DLD1 (cell line): ENCODE measurements around the gene TCOF1.

Experiments
- in situ Hi-C: cut with HindIII; loops from 2 replicates; pipeline ENCODE4 v1.10.0; 2017; ENCODE audit warnings: low sequenced_read_pairs

Gene TCOF1

GRCh38 chr5:150386024-150386855, 28.7 kb downstream of the TCOF1 start:
- in situ Hi-C loops: no loop called here

DNA sequence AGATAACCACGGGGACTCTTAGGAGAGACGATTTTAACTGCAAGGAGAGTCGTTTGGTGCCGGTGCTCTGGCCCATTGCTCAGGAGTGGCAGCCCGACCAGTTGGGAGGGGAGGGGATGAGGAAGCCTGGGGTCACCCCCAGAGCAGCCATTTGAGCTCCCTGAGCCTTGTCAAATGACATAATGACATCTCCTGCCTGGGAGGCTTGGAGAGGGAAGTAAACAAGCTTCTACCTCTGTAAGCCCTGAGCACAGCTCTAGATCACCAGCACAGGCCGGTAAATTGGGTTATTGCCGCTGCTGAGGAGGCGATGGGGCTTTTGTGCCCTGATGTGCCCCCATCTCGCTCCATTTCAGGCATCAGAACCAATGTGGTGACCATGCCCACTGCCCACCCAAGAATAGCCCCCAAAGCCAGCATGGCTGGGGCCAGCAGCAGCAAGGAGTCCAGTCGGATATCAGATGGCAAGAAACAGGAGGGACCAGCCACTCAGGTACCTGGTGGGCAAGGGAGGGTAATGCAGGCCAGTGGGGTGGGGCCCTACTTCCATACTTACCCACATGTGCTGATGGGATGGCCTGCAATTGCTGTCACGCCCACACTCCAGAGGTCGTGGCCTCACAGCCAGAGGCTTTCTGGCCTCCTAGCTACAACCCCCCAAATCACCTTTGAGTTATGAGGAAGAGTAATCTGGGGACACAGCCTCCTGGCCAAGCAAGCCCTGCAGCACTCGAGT, 32.2 kb downstream of the TCOF1 start:
- in situ Hi-C loops: no loop called here

DNA sequence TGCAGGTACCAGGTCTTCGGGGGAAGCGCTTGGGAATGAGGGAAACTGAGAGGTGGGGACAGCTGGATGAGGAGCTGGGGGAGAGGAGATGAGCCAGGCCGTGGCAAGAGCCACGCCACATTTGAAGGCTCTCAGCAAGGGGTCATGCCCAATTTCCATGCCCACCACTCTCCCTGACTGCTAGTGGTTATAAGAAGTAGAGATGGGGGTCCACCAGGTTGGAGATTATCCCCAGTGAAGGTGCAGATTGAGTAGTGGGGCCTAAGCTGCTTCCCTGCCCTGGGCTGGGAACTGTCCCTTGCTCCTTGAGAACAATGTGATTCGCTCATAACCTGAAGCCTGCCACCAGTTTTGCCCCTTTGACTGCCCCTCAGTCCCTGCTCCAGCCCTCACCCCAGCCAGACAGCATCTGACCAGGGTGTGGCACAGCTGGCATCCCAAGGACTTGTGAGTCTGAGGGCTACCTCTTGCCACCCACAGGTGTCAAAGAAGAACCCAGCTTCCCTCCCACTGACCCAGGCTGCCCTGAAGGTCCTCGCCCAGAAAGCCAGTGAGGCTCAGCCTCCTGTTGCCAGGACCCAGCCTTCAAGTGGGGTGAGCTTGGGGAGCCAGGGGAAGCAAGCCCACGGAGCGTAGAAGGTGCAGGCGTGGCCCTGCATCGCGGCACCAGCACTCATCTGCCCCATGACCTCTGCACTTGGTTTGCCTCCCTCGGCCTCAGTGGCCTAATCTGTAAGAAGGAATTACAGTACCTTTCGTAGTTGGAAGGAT, 33.8 kb downstream of the TCOF1 start:
- in situ Hi-C loops: no loop called here

- in situ Hi-C loops: no loop called here
These were observed 34.5 kb downstream of the TCOF1 start for GRCh38 chr5:150391986-150392385.

GRCh38 chr5:150392680-150393079, 35.2 kb downstream of the TCOF1 start:
- in situ Hi-C loops: no loop called here

DNA sequence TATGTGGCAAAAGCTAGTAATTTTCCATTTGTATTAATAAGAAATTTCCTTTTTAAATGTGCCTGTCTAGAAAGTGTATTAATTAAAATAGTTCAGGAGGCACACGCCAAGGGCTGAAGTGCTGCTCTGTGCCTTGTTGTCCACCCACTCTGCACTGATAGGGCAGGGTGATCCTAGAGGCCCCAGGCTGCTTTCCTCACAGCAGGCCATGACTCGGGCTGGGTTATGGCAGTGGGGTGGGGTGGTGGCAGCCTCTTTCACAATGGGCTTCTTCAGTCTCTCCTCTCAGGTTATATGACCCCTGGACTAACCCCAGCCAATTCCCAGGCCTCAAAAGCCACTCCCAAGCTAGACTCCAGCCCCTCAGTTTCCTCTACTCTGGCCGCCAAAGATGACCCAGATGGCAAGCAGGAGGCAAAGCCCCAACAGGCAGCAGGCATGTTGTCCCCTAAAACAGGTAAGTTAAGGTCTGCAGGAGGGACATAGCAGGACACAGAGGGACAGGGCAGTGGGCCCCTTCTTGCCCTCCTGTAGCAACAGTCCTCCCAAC, 35.7 kb downstream of the TCOF1 start:
- in situ Hi-C loops: no loop called here

- in situ Hi-C loops: no loop called here
These were observed 36.6 kb downstream of the TCOF1 start for GRCh38 chr5:150394131-150394530.

DNA sequence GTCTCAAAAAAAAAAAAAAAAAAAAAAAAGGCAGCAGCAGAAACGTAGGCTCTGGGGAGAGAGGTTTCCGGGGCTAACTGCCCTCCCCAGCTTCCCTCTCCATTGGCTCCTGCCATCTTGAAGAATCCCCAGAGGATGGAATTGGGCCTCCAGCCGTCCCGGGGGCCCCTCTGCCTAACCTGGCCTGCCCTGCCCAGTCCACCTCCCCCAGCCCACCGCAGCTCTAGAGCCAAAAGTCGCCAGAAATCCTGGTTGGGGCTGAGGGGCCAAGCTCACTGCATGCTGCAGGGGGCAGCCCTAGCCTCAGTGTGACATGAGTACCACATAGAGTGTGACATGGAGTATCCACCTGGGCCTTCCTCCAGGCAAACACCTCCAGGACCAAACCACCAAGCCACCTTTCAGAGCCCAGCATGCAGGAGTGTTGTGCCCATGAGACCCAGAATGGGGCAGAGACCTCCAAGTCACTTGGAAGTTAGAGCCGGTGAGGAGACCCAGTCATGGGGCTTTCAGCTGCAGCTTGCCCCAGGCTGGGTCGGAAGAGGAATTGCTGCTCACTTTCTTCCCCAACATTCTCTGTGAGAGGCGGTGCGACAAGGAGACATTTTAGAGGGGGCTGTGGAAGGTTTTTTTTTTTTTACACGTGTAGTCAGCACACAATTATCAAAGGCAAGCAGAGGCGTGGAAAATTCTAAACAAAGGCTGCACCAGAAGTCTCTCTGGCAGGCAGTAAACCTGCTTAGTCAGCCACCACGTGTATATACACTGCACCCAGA, 37.6 kb downstream of the TCOF1 start:
- in situ Hi-C loops: no loop called here

DNA sequence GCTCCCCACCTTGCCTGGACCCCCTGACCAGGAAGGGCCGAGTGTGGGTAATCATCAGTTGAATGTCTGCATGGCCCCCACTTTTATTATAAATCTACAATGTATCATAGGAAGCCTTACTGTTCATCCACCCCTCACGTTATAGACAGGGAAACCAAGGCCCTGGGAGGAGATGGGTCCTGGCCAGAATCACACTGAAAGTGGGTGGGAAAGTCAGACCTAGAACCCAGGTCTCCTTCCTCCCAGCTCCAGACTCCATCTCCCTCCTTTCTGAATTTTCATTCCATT, 38.1 kb downstream of the TCOF1 start:
- in situ Hi-C loops: no loop called here

DNA sequence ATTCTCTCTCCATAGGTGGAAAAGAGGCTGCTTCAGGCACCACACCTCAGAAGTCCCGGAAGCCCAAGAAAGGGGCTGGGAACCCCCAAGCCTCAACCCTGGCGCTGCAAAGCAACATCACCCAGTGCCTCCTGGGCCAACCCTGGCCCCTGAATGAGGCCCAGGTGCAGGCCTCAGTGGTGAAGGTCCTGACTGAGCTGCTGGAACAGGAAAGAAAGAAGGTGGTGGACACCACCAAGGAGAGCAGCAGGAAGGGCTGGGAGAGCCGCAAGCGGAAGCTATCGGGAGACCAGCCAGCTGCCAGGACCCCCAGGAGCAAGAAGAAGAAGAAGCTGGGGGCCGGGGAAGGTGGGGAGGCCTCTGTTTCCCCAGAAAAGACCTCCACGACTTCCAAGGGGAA, 38.8 kb downstream of the TCOF1 start:
- in situ Hi-C loops: no loop called here

DNA sequence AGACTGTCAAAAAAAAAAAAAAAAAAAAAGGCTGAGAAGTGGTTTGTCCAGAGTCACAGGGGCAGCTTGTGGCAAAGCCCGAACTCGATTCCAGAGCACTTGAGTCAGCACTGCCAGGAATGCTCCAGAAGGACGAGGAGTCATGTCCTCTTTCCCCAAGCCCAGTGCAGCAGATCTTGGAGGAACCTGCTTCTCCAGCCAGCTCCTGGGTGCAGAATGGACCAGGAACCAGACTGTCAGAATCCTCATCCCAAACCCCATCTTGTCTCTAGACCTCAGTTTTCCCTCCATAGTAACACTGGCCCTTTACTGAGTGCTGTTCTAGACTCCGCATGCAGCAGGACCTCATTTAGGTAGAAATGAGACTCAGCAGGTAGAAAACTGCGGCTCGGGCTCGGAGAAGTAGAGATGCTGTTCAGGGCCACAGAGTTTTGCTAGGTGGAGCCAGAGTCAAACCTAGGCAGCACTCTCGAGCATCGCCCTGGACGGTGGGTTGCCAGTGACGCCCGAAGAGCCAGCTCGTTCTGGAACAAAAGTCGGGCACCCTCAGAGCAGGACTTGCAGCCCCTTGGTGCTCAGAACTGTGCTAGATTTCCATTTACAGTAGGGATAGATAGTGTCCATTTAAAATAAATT, 39.8 kb downstream of the TCOF1 start:
- in situ Hi-C loops: no loop called here

DNA sequence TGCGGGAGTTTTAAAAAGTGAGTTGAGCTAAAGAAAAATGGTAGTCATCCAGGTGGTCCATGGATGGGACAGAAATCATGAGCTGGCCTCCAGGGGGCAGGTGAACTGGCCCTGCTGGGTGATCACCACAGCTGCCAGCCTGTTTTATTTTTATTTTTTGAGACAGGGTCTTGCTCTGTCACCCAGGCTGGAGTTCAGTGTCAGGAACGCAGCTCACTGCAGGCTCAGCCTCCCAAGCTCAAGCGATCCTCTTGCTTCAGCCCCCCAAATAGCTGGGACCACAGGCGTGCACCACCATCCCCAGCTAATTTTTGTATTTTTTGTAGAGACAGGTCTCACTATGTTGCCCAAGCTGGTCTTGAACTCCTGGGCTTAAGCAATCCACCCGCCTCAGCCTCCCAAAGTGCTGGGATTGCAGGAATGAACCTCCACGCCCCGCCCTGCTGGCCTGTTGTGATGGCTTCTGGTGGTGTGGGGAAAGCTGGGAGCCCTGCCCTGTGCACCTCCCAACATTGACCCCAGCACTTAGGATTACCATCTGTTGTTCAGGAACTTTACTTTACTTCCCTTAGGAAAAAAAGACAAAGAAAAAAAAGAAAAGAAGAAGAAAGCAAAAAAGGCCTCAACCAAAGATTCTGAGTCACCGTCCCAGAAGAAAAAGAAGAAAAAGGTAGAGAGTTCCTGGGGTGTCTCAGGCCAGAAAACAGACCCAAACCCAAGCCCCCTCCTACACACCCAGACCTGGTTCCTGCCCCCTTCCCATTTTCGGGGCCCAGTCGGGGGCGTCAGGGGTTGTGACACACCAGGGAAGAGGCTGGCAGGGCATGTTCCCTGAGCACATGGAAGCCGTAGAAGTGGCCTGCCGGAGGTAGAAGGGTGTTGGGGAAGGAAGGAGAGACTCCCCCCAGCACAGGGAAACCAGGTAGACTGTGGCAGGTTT, 40.6 kb downstream of the TCOF1 start:
- in situ Hi-C loops: no loop called here

DNA sequence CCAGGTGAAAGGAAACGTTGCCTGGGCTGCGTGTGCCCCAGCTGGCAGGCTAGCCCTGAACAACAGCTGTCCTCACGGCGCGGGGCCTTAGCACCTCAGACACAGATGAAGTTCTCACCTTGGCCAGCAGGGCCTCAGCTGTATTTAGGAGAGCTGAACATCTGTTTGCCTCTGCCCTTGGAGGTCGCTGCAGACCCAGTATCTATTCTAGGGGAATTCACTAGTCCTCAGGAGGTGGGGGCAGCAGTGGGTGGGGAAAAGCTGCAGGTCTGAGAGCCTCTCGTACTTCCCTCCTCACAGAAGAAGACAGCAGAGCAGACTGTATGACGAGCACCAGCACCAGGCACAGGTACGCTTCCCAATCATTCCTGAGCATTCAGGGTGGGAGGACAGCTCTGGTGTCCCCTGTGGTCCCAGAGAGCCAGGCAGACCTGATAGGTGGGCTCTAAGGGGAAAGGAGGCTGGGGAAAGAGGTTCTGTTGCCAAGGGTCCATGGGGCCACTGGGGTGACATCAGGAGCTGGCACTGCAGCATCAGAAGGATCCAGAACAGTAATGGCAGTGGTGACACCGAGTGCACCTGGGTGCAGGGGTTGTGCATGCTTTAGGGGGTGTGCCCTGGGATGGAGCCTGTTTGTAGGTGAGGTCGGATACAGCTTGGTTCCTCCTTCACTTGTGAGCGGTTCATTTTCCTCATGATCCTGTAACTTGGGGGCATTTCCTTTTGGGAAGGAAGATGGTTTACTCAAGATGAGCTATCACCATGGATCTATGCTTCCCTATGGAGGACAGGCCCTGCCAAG, 41.4 kb downstream of the TCOF1 start:
- in situ Hi-C loops: no loop called here

DNA sequence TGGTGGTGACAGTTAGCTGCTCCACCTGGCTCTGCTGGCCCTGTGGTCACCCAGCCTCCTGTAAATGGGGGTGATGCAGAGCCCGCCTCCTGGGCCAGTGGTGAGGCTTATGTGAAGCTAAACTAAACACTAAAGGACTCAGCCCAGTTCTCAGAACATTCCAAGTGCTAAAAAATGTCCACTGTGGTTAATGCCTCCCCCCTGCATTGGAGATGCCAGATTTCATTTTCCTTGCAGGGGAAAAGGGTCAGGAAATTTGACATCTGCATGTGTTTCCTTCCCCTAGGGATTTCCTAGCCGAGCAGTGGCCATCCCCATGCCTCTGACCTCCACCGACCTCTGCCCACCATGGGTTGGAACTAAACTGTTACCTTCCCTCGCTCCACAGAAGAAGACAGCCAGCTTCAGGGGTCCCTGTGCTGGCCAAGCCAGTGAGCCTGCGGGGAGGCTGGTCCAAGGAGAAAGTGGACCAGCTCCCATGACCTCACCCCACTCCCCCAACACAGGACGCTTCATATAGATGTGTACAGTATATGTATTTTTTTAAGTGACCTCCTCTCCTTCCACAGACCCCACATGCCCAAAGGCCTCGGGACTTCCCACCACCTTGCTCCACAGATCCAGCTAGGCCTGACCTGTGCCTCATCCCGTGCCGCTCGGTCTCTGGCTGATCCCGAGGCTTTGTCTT, 42.2 kb downstream of the TCOF1 start:
- in situ Hi-C loops: loop anchor here (5.0 kb wide), 1 partner anchor 127 kb away; no protein-coding TSS in a partner anchor

DNA sequence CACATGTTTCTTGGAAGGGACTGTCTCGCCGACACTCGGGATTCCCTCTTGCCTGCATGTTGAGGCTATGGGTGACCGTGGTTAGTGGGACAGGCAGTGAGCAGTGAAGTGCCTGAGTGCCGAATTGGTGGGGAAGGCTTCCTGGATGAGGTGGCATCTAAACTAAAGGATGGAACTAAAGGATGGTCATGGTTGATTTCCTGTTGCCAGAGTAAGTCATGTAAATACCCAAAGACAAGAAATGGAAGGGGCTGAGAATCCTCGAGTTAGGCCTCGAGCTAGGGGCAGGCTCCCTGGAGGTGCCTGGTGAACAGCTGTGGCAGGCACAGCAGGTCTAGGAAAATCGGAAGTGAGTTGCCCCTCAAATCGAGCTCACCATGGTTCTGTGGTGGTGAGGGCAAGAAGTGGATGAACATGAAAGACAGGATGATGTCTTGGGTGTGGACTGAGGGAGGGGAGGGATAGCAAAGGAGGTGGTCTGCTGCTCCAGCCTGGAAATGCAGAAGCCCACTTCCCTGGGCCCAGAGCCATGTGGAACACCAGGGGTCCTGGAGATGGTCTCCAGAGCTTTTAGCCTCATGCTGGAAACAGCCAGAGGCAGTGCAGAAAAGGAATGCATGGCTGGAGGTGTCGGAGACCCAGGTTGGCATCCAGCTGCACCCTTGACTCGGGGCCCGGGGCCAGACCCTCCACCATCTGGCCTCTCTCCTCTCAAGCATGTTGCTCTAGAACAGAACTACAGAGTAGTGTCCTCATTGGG, 43.0 kb downstream of the TCOF1 start:
- in situ Hi-C loops: loop anchor here (5.0 kb wide), 1 partner anchor 128 kb away; no protein-coding TSS in a partner anchor

- in situ Hi-C loops: loop anchor here (5.0 kb wide), 1 partner anchor 129 kb away; no protein-coding TSS in a partner anchor
These were observed 43.5 kb downstream of the TCOF1 start for GRCh38 chr5:150401076-150401375.
